GM21825 (cell line): ENCODE results near the gene ZNF593.

ENCODE experiments used
- ATAC-seq: cut with Tn5 transposase; IDR thresholded peaks from one replicate; pipeline ENCODE4 v1.9.1; 2021; ENCODE audit warnings: mild to moderate bottlenecking, moderate library complexity; ENCODE audit not compliant: unreplicated experiment

Gene ZNF593

DNA sequence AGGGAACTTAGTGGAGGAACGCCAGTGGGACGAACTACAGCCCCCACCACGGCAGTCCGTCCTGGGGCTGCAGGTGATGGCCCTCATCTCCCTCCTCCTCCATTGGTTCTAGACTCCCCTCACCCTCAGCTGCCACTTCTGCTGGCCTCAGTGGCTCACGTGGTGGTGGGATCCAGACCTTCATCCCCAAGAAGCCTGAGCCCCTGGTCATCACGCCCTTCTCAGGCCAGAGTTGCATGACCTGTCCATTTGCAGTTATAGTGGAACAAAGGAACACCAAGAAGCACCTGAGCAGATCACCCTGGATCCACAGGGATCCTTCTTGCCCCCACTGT, 23.8 kb upstream of the ZNF593 start:
- ATAC-seq, result no peak

DNA sequence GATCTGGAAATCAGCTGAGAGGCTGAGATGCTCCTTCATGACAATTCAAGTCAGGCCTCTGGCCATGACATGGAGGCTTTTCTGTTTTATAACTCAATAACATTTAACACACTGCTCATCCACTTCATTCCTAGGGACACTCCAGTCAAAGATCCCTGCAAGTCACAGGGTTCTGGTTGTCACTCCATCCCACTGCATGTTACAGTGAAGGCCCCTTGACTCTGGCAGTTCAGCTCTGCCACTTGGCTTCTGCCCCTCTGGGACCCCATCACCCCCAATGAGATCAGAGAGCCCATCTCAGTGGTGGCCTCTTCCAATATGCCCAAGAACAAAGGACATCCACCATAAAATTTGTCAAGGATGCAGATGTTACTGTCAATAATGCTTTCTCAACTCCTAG, 20.8 kb upstream of the ZNF593 start:
- ATAC-seq, result no peak

DNA sequence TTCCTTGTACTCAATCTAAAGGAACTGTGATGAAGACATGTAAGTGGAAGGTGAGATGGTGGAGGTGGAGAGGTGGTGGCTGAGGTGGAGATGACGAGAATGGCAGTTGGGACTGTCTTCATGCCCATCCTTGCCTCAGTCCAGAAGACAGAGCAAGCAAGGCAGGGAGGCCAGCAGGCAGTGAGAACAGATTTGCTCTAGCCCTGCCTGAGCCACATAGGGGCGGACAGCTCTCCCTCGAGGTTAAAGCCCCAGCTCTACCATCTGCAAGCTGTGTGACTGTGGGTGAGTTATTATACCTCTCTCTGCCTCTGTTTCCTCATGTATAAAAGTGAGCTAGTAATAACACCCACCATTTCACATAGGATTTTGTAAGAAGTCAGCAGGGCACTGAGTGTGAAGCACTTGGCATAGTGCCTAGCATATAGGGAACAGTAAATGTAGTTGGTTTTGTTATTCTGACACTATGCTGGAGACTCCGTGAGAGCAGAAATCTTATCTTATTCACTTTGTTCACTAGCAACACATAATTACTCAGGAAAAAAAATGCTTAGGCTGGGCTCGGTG, 15.7 kb upstream of the ZNF593 start:
- ATAC-seq, result no peak

DNA sequence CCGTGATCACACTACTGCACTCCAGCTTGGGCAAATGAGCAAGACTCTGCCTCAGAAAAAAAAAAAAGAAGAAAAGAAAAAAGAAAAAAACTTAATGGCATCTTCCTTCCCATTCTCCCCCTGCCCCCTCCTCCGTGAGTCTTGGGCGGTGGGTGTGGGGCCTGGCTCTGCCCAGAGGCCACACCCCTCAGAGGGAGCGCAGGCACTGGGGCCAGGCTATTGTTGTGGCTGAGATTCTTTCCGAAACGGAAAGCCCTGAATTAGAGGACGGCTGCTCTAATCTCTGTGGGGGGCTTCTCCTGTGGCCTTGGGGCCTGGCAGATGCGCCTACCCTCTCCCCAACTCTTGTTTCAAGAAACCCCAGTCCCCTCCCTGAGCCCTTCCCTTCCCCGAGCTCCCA, 15.0 kb upstream of the ZNF593 start:
- no peak for ATAC-seq

DNA sequence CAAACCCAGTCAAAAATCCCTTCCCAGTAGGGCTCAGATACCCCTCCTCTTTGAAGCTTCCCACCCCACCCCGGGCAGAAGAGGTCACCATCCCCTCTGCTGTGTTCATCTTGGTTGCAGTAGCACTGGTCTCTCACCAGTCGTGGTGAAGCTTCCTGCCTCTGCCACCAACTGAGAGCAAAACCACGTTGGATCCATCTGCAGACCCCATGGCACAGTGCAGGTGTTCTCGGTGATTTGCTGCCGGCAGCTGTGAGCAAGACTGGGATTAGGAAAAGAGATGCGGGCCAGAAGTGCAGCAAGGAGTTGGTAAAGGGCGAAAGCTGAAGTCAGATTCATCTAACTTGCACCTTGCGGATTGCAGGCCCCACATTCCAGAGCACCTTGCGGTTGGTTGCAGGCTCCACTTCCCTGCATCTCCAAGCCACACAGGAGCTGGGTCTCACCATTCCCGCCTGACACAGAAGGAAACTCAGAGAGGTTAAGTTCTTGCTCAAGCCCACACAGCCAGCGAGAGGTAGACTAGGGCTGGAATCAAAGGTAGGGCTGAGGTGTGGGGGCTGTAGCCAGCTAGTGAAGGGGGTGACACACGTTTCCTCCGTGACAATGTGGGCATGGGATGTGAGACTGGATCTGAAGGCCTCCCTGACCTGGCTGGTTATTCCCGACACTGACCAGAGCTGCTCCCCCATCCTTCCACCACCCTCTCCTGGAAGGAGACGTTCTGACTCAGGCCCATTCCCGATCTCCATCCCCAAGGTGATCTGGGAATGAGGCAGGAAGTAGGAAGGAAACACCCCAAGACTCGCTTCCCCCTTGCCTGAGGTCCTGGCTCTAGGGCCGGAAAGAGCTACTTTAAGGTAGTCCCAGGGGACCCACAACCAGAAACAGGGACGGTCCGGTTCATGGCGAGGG, 14.1 kb upstream of the ZNF593 start:
- no peak for ATAC-seq

DNA sequence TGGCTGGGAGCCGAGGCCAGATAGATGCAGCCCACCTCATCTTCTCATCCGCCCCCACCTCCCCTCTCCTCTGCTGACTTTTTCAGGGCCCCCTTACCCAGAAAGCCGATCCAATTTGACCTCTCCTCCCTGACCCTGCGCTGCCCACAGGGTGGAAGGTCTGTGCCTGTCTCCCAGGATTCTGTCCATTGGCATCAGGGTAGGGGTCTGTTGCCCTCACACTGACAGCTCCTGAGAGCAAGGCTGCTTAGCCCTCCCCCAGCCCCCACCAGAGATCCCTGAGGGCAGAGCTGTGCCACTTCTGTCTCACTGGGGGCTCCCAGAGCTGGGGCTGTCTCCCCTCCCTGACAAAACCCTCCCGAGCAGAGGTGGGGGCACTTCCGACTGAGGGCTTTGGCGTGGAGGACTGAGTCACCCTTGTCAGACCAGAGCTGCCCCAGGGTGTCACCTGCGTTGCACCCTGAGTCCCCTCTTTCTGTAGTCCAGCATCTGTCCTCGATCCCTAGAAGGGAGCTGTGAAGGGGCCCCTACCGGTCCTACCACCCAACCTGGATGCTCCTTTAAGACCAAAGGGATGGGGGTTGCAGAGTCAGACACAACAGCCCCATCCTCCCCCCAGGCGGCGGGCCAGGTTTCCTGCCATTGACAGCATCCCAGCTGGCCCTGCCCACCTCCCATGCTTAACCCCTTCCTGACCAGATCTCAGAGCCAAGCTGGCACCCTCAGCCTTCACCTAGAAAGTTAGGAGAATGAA, 13.2 kb upstream of the ZNF593 start:
- no peak for ATAC-seq

DNA sequence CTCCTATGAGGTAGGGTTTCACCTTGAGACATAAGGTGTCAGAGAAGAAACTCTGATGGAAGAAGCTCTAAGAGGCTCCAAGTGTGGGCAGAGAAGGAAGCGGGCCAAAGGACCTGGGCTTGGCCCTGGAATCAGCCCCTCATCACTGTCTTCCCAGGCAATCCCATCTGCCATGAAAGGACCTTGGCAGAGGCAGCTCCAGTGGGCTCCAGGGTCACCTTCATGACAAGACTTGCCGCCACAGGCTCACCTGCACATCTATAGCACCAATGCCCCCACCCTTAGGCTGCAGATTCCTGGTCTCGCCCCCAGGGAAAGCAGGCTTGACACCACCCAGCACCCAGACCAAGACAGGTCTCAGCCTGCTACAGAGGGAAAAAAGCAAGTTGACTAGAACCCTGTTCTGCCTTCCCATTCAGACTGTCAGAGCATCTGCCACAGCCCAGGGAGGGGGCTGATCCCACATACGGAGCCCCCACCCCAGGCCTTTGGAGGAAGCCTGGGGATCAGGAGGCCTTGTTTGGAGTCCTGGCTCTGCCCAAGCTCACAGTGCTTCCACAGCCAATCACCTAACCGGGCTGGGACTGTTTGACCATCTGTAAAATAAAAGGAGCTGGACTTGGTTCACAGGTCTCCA, 11.3 kb upstream of the ZNF593 start:
- no peak for ATAC-seq

DNA sequence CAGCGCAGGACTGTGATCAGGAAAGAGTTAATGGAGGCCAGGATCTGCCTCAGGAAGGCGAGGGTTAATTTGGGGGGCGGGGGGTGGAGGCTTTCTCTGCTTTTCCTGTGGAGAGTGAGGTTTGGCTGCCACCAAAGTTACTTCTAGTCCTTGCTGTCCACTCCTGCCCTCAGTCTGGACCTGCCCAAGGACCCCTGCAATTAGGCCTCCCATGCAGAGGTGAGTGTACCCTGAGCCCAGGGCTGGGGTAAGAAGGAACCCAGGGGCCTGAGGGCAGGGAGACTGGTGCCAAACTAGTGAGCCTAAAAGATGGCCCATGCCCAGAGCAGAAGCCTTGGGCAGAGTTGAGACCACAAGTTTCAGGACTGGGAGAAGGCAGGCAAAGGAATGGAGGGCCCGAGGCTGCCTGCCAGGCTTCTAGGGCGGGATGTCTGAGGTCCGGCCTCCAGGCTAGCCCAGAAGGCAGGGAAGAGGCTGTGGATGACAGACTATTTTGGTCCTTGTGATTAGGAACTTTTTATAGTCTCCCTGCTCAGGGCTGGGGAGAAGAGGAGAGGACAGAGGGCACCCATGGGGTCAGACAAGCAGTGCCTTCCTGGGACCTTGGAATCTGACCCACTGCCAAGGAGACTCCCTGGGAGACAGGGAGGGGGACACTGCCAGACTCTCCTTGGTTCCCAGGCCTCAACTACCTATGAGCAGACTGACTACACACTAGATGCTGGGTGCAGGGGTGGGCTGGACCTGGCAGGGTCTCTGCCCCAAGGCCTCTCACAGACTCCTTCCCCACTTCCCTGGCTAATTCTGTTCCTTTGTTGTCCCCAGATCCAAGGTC, 10.6 kb upstream of the ZNF593 start, which contains the start of gene FAM110D:
FAM110D (plus strand) TSS at position 172 of the 835 bp plus-strand sequence. CDS start 2,213 bp downstream, outside the sequence.
- no peak for ATAC-seq

DNA sequence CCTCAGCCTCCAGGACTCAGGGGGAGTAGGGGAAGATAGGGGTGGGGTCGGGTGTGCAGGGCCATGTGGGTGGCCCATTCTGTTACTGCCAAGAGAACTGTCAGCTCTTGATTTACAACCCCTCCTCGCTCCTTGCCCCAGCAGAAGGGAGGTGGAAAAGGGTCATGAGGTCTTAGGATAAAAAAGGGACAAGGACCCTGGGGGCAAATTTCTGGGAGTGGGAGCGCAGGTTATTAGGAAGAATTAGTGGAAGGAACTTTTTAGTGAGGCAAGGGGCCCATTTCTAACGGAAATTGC, 10.0 kb upstream of the ZNF593 start:
- ATAC-seq, result no peak

DNA sequence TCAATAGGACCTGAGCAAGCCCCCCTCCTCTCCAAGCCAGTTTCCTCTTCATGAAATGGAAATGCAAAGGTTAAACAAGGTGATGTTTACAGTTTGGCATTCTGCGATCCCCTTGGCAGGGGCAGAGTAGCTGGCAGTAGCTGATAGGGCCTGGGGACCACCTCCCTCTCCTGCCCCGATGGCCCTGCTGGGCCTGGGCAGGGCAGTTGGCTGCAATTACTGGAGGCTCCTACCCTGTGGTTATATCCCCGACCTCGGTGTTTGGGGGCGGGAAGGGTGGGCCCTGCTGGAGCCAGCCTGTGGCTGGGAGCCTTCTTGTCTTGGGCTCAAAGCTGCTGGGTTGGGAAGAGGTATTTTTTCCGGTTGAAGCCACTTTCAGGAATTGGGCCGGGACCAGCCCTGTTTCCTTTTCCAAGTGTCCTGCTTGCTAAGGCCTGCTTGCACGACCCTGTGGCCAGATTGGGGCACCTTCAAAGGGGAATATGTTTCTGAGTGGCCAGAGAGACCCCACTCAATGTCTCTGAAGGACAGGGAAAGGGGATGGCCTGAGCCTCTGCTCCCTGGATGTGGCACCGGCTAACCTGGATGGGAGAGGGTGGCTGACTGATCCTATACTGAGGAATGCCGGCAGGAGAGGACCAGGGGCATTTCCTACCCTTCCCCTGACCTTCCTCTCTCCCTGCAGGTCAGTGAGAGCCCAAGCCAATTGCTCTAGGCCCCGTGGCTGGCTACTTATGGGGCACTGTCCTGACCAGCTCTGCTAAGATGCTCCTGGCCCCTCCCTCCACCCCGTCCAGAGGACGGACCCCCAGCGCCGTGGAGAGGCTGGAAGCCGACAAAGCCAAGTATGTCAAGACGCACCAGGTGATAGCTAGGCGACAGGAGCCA, 8.9 kb upstream of the ZNF593 start:
- ATAC-seq, result no peak

DNA sequence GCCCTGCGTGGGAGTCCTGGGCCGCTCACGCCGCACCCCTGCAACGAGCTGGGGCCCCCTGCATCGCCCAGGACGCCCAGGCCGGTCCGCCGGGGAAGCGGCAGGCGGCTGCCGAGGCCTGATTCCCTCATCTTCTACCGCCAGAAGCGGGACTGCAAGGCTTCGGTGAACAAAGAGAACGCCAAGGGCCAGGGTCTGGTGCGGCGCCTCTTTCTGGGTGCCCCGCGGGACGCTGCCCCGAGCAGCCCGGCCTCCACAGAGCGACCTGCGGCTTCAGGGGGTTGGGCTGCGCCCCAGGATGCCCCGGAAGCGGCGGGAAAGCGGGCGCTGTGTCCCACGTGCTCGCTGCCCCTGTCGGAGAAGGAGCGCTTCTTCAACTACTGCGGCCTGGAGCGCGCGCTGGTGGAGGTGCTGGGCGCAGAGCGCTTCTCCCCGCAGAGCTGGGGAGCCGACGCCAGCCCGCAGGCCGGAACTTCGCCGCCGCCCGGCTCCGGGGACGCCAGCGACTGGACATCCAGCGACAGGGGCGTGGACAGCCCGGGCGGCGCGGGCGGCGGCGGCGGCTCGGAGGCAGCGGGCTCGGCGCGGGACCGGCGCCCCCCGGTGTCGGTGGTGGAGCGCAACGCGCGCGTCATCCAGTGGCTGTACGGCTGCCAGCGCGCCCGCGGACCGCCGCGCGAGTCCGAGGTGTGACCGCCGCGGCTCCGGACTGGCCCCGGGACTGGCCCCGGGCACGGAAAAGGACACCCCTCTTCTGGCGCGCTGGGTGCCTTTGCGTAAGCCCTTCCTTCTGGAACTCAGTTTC, 8.1 kb upstream of the ZNF593 start:
- no peak for ATAC-seq

DNA sequence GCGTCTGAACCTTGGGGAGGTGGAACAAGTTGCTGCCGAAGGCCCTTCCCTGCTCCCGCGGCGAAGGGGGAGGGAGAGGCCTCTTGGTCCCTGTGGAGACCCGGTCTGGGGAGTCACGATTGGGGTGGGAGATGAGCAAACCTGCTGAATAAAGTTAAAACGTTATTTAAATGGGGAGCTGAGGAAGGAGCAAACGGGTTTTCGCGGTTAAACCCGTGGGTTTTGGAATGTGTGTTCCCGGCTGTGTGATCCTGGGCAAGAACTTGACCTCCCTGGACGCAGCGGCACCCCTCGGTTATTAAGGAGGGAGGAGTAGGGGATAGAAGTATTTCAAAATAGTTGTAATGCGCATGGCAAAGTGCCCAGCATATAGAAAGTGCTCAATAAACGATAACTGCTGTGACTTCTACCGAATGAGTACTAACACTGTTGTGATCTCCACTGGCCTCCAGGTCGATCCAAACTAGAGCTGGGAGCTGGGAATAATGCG, 7.4 kb upstream of the ZNF593 start:
- ATAC-seq, result no peak

DNA sequence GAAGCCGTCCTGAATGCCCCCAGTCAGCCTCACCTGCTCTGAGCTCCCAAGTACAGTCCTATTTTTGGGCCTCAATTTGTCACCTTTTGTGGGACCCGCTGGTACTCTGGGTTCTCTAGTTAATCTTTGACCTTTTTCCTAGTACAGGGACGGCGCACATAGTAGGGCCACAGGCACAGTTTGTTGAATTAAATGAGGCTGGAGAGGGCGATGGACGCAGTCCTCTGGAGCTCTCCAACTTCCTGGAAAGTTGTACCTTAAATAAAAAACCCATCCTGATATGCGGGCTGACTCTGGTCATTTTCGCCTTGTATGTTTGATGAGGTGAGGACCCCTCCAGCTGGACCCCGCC, 6.0 kb upstream of the ZNF593 start:
- no peak for ATAC-seq

DNA sequence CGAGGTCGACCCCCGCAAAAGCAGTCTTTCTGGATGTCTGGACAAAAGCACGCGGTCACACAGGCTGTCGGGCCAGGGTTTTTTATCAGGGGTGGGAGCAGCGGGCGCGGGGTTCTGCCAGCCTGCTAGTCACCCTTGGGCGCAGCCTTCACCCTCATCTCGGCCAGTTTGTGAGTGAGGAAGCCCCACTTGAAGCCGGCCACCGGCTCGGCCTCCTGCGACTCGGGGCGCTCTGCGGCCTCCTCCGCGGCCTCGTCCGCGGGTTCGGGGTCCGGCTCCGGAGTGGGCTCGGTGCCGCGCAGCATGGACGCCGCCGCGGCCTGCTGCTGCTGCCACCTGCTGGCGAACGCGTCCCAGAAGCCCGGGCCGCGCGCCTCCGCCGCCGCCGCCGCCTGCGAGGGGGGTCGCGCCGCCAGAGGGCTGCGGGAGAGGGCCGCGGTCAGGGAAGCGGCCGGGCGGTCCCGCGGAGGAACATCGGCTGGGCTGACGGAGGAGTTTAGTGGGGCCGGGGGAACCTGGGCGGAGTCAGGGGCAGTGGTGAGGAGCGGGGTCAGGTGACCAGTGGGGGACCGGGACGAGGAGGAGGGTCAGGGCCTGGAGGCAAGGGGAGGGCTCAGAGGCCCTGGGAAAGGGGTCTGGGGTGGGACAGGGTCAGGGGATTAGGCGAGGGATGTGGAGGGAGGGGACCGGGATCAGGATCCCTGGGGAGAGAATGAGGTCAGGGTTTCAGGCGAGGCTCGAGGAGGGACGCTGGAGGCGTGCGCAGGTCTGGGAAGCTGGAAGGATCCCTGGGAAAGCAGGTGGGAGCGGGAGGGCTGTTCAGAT, 5.5 kb upstream of the ZNF593 start:
- no peak for ATAC-seq

DNA sequence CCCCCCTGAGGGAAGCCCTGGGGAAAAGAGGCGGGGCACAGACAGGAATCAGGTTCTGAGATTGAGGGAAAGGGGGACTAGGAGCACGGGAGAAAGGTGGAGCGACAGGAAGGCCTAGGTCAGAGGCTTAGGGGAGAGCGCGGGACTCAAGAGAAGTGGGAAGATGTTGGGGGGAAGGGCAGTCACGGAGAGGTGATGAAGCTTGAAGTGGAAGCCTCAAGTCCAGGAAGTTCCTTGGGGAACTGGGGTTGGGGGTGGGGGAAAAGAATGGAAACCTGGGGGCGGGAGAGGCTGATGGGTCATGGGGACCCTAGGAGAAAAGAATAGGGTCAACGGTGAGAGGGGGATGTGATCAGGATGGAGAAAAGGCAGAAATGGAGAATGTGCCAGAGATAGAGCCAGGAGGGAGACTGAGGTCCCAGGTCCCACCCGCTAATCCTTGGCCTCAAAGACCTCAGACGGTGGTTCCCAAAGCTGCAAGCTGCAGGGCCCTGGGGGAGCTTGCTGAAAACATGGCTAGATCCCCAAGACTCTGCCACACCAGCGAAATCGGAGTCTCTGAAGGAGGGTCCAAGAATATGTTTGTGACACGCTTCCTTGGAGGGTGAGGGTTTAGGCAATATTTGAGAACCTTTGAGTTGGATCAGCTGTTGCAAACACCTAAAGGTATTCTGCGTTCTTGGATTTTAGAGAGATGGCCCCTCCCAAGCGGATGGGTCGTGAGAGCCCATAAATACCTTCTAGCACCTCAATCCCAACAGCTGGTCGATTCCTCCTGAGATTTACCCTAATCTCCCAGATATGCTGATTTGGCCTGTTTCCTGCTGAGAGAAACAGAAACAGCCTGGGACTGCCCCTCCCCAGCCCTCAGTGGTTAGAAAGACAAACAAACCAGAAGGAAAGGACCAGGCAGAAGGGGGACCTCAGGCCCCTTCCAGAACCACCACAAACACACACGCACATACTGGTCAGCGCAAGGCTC, 4.6 kb upstream of the ZNF593 start:
- ATAC-seq, result no peak

DNA sequence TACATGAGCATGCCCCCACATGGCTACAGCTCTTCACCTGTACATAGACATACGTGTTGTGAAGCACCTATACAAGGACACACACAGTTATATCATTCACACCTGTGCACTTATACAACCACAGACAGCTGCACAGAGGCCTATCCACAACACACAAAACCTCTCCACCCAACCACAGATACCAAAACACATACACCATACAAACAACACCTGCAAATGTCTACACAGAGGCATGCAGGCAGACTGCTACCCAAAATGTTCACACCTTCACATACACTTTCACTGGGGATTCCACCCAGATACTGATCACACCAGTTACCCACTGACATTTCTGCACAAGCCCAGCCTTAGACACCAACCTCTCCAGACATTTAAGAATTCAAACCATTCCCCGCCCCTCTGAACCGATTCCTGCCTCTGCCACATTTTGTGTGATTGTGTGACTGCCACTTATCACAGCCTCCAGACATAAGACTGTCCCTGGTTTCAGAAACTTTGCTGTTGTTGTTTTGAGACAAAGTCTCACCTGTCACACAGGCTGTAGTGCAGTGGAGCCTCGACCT, 2.9 kb upstream of the ZNF593 start:
- no peak for ATAC-seq
